Stomach (tissue), 4 donors: ENCODE data around the gene NTM.

Experiments used
- CTCF ChIP-seq, 7 experiments: fragments of 450-650 bp in 4 of 7; fragments of 200-600 bp in 3 of 7; sonication (generic) in 3 of 7; IDR thresholded peaks; one replicate each; pipeline ENCODE4 v1.5.1; 2016 to 2019; ENCODE audit warnings: antibody characterized with exemption in 7 of 7, control low read depth in 2 of 7, mild to moderate bottlenecking in 1 of 7
- EP300 ChIP-seq: sonication (generic); formaldehyde crosslinking; IDR thresholded peaks from one replicate; pipeline ENCODE4 v1.6.1; 2017; ENCODE audit warnings: antibody characterized with exemption
- POLR2A ChIP-seq, 4 donors: fragments of 450-650 bp; IDR thresholded peaks; one replicate each; pipeline ENCODE4 v1.6.1; 2016; ENCODE audit warnings: antibody characterized with exemption in 4 of 4, control low read depth in 2 of 4, mild to moderate bottlenecking in 1 of 4, moderate library complexity in 1 of 4
- POLR2AphosphoS5 ChIP-seq, 3 donors: sonication (generic); formaldehyde crosslinking; IDR thresholded peaks; one replicate each; pipeline ENCODE4 v1.6.1; 2016; ENCODE audit warnings: antibody characterized with exemption in 3 of 3

GRCh38 chr11:132077416-132077815 is 707.0 kb downstream of the NTM start:
- TF ChIP-seq CTCF (IDR thresholded peaks at IDR 0.05) (no peak), POLR2AphosphoS5 (IDR thresholded peaks at IDR 0.05) (no peak), POLR2A (IDR thresholded peaks at IDR 0.05) (no peak), EP300 (no peak)
